GM21526 (cell line): ENCODE results near the gene SIK3.
"Not testable (repeated sequence)": the region's sequence is repeated elsewhere in the genome, so short reads cannot be mapped to it uniquely, and the experiment has no call there.

Source experiments
- ATAC-seq: cut with Tn5 transposase; IDR thresholded peaks from one replicate; pipeline ENCODE4 v1.9.1; 2021; ENCODE audit warnings: moderate library complexity; ENCODE audit not compliant: unreplicated experiment, low FRiP score

SIK3 gene

GRCh38 chr11:117112497-117112896 lies 14.3 kb upstream of the SIK3 start:
- ATAC-seq, result not testable (repeated sequence)

- ATAC-seq, result no peak
These were observed 12.2 kb upstream of the SIK3 start for GRCh38 chr11:117110294-117110950.

- no peak for ATAC-seq
These were observed 9.7 kb upstream of the SIK3 start for GRCh38 chr11:117107701-117108590.

GRCh38 chr11:117100556-117100955 lies 2.3 kb upstream of the SIK3 start:
- no peak for ATAC-seq

GRCh38 chr11:117099696-117100095 lies 1.5 kb upstream of the SIK3 start:
- no peak for ATAC-seq

GRCh38 chr11:117097389-117098268 lies 599 bp downstream of the SIK3 start:
- peak; percentile 9 for ATAC-seq

- no peak for ATAC-seq
These were observed 1.2 kb downstream of the SIK3 start for GRCh38 chr11:117097014-117097388.

- no peak for ATAC-seq
These were observed 1.8 kb downstream of the SIK3 start for GRCh38 chr11:117096201-117096991.

GRCh38 chr11:117095284-117096161 lies 2.7 kb downstream of the SIK3 start:
- ATAC-seq, result no peak

- ATAC-seq, result no peak
These were observed 3.5 kb downstream of the SIK3 start for GRCh38 chr11:117094776-117095175.

- no peak for ATAC-seq
These were observed 5.2 kb downstream of the SIK3 start for GRCh38 chr11:117092951-117093590.

- ATAC-seq, result no peak
These were observed 6.3 kb downstream of the SIK3 start for GRCh38 chr11:117091753-117092477.

GRCh38 chr11:117090111-117090706 lies 8.0 kb downstream of the SIK3 start:
- ATAC-seq, result no peak

GRCh38 chr11:117089685-117090084 lies 8.5 kb downstream of the SIK3 start:
- no peak for ATAC-seq

- ATAC-seq, result no peak
These were observed 10.8 kb downstream of the SIK3 start for GRCh38 chr11:117087446-117087845.

- no peak for ATAC-seq
These were observed 13.2 kb downstream of the SIK3 start for GRCh38 chr11:117084992-117085391.

- no peak for ATAC-seq
These were observed 15.0 kb downstream of the SIK3 start for GRCh38 chr11:117083011-117083935.
